Fibroblast of pulmonary artery (primary cell): ENCODE results near the gene NFKBIZ.

Experiments
- DNase-seq: peaks from one replicate; pipeline ENCODE4 v3.0.0-alpha.2; 2010; ENCODE audit warnings: low read depth
- H3K4me3 ChIP-seq: replicated peaks from 2 replicates; pipeline ENCODE4 v1.5.1; 2011; ENCODE audit warnings: low read depth, mild to moderate bottlenecking, control low read depth, low read length, moderate library complexity
- CTCF ChIP-seq: IDR thresholded peaks from 2 replicates; pipeline ENCODE4 v1.5.1; 2011; ENCODE audit warnings: mild to moderate bottlenecking, control low read depth, low read length, inconsistent platforms; ENCODE audit errors: missing control alignments

The NFKBIZ gene

GRCh38 chr3:101809178-101810021, 39.9 kb upstream of the NFKBIZ start:
- DNase-seq: peak; percentile 71
- TF ChIP-seq CTCF: peak; percentile 66
- no peak overlapping the region for H3K4me3 ChIP-seq

- no peak overlapping the region for H3K4me3 ChIP-seq
- TF ChIP-seq CTCF: no peak
- DNase-seq: peak; percentile 19
Observed at GRCh38 chr3:101810022-101810418, 39.3 kb upstream of the NFKBIZ start.

- TF ChIP-seq CTCF: no peak
- no peak overlapping the region for H3K4me3 ChIP-seq
- DNase-seq: no peak
Observed at GRCh38 chr3:101811875-101812274, 37.4 kb upstream of the NFKBIZ start.

- DNase-seq: no peak
- no peak for TF ChIP-seq CTCF
- H3K4me3 ChIP-seq: no peak overlapping the region
Observed at GRCh38 chr3:101812895-101813294, 36.4 kb upstream of the NFKBIZ start.

- H3K4me3 ChIP-seq: no peak overlapping the region
- DNase-seq: peak; percentile 68
- TF ChIP-seq CTCF: peak; percentile 54
Observed at GRCh38 chr3:101813817-101814440, 35.4 kb upstream of the NFKBIZ start.

GRCh38 chr3:101814835-101815234, 34.5 kb upstream of the NFKBIZ start:
- no peak for TF ChIP-seq CTCF
- H3K4me3 ChIP-seq: no peak overlapping the region
- DNase-seq: no peak
